K562 (cell line): ENCODE data around the gene CDK4. TPM values are rescaled to one million over a fixed set of nuclear protein-coding genes. Genes with fewer than 3 reads are reported as not detected.
A peak's percentile ranks its signal among the peaks of the same experiment; 100 is the strongest.

Experiments
- CHD7 ChIP-seq: fragments of 200-600 bp; sonication (generic); IDR thresholded peaks from one replicate; pipeline ENCODE4 v1.6.1; 2012; ENCODE audit warnings: mild to moderate bottlenecking, low read depth, low read length, inconsistent platforms
- EGR1 ChIP-seq: fragments of 450-650 bp; conservative IDR thresholded peaks from 2 replicates; pipeline ENCODE4 v1.6.1; 2017; ENCODE audit warnings: mild to moderate bottlenecking
- ZBTB7A ChIP-seq: IDR thresholded peaks from 2 replicates; pipeline ENCODE4 v1.6.1; 2011; ENCODE audit warnings: low read depth, mild to moderate bottlenecking, low read length, moderate library complexity, borderline replicate concordance; ENCODE audit not compliant: control insufficient read depth
- ZNF740 ChIP-seq, 3 experiments: fragments of 200-800 bp in 1 of 3; sonication (Bioruptor generic) in 1 of 3; sonication (generic) in 1 of 3; formaldehyde crosslinking in 1 of 3; IDR thresholded peaks; 2 replicates each; pipeline versions ENCODE4 v1.6.1 to v1.8.0; 2016 to 2022; ENCODE audit warnings: mild to moderate bottlenecking in 2 of 3, missing compliant biosample characterization in 2 of 3, missing genetic modification characterization in 2 of 3, missing genetic modification reagents in 1 of 3
- polyA plus RNA-seq, 8 experiments: library from polyadenylated mRNA; depleted of rRNA in 4 of 8; stranded (reverse) in 5 of 8; unstranded in 3 of 8; fragments of >200 nt; fragmentation: Nextera tagmentation in 2 of 8; fragmentation: Illumina TruSeq in 1 of 8; extraction: Ambion mirVana in 2 of 8; extraction: Trizol in 1 of 8; gene quantifications; 2 replicates each; pipeline versions ENCODE4 v1.2.1 to v1.2.3, GENCODE V29; 2011 to 2014; ENCODE audit warnings: inconsistent platforms in 1 of 8, missing spikeins in 1 of 8
- total RNA-seq, 7 experiments: library from RNA; depleted of rRNA in 6 of 7; stranded (reverse); fragments of >200 nt in 6 of 7; fragmentation: Illumina TruSeq in 2 of 7; extraction: Trizol in 2 of 7; gene quantifications; 2 replicates each; pipeline versions ENCODE4 v1.2.1 to v1.2.3, GENCODE V29; 2011 to 2021; ENCODE audit warnings: low replicate concordance in 1 of 7

CDK4 gene
- total and polyA plus RNA-seq, 9 of the 15 experiments (the other 6 are each of a cell fraction or from before 2014, with no cell fraction given) = 37.8 to 436 (median 238) TPM

- TF ChIP-seq CHD7 (no peak), ZBTB7A (peak; percentile 52; the same call in 1 of the 2 replicates), ZNF740 (CRISPR knock-in tag; IDR thresholded peaks at IDR 0.05) (peak; percentile 47; the same call in 1 of the 2 replicates), ZNF740 (tag; IDR thresholded peaks at IDR 0.05) (peak in 1 of 2 experiments; percentile 60; a peak in 1 of 4 replicates), EGR1 (peak; percentile 57; the same call in 1 of the 2 replicates)
Observed at GRCh38 chr12:57738661-57739237, 13.4 kb downstream of the CDK4 start, which contains the start of gene AGAP2 (continued).
